ENCODE results near the gene ZMYND11.

The ZMYND11 gene
- 31.1 to 96.5 (median 69.6) reads per million in 18 experiments for total RNA-seq

- peak; percentile 20 to 28 for DNase-seq
Observed at GRCh38 chr10:135132-135600, at the start of gene ZMYND11. ZMYND11 (plus strand) TSS chr10:135455; CDS start chr10:180013, 44,558 bp downstream.

- DNase-seq, result no peak
Observed at GRCh38 chr10:86031-86430, 49.2 kb upstream of the ZMYND11 start.

DNA sequence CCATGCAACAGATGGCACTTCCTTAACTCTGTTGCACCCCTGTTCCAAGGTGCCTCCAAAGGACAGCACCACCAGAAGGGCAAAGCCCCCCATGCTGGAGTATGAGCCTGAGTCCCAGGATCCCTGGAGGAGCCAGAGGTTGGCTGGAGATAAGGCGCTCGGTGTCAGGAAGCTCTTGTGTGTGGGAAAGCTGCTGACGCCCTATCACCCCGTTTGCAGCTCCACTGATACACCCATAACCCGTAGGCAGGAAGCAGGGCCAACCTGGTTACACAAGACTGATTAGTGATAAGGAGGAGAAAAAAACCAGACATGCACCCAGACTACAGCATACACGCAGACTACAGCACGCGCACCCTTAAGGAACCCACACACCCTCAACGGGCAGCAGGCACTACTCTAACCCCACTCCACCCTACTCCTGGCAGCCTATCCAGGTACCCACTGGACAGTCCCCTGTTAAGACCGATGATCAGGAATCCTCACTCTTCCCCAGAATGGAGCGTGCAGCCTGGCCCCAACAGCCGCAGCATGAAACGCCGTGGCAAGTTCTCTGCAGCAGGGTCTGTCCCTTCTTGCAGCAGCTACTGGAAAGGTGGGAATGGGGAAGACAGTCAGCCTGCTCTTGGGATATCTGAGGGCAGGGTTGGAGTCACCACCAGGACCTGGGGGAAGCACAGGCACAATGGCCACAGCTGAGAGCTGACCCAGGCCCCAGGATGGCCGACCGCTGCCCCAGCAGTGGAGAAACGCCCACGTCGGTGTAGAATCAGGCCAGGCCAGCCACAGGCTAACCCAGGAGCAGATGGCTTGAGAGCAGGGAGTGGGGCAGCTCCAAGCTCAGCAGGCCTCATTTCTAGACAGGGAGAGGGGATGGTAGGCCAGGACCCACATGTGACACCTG, 47.8 kb upstream of the ZMYND11 start:
- DNase-seq, result no peak

DNA sequence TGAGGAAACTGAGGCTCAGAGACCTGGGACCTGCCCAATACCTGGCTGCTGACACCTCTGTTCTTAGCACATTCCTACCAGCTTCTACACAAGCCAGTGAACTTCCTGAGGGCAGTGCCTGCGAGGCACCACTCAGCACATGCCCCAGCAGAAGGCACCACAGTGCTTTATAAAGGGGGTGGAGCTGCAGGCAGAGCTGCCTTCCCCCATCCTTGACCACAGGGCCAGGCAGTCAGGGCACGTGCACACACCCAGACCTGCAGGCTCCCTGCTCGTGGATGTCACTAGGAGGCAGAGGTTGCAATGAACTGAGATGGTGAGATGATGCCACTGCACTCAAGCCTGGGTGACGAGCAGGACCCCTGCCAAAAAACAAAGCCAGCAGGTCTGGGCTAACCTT, 47.0 kb upstream of the ZMYND11 start:
- DNase-seq, result no peak

DNA sequence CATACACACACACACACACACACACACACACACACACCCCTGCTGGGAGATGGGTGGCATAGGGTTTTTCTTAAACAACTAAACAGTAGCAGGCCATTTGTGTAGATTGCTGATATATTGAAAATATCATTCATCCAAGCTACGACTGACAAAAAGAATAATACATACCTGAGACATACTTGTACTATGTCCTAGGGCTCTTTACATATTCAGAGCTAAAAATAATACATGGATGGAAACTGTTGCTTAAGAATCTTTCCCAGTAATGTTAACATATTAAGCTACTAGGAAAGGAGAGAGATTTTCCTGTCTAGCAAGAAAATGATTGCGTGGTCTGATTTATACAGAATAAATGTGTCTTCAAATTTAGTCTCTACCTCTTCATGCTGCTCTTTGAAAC, 46.0 kb upstream of the ZMYND11 start:
- DNase-seq, result no peak

GRCh38 chr10:90161-90560, 45.1 kb upstream of the ZMYND11 start:
- no peak for DNase-seq

DNA sequence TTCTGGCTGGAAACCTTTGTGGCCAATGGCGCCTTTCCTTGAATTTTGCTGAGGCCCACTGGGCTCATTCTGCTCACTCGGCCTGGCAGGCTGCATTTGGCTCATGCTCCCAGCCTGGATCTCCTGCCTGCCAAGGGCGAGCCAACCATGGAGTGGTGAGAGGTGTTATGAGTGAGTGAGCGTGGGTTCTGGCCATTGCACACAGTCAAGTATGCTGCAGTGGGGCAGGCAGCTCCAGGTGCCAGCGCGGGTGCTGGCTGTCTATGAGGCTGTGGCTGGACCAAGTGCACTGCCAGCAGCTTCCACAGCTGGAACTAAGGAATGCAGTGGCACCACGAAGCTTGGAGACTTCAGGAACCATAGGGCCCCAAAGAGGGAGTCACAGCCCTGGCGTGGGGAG, 43.9 kb upstream of the ZMYND11 start:
- no peak for DNase-seq

DNA sequence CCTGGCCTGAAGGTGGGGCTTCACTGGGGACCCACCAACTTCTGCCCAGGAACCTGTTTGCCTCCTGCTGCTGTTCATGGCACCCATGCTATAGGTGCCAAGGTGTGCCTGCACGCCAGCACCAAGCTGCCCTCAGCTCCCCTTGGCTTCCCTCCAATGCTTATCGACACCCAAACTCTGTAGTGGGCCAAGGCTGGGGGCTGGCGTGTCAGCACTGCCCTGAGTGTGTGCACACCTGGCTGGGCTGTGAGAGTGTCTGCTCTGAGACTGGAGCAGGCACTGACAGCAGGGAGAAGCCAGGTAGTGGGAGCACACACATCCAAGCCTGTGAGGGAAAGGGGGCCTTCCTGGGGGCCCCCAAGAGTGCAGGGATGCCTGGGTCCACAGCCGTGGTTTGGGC, 43.1 kb upstream of the ZMYND11 start:
- no peak for DNase-seq

DNA sequence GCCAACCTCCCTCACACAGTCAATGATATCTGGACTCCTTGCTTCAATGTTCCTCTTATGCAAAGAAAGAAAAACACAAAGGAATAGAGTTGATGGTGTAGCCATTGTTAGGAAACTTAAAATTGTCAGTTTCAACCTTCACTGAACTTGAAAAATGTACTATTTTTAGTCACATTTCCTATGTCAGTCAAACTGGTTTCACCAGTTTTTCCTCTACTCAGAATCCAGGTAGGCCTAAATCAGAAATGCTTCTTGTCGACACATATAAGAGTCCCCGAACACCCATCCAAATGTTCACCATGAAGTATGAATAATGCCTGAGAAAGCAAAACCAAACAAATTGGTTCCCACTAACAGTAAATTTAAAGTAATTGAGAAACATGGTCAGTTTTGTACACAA, 42.4 kb upstream of the ZMYND11 start:
- DNase-seq, result no peak

DNA sequence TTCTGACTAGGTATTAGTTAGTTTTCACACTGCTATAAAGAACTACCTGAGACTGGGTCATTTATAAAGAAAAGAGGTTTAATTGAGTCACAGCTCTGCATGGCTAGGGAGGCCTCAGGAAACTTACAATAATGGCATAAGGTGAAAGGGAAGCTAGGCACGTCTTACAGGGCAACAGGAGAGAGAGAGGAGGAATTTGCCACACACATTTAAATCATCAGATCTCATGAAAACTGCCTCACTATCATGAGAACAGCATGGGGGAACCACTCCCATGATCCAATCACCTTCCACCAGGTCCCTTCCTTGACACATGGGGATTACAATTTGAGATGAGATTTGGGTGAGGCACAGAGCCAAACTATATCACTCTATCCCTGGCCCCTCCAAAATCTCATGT, 40.6 kb upstream of the ZMYND11 start:
- DNase-seq, result no peak

DNA sequence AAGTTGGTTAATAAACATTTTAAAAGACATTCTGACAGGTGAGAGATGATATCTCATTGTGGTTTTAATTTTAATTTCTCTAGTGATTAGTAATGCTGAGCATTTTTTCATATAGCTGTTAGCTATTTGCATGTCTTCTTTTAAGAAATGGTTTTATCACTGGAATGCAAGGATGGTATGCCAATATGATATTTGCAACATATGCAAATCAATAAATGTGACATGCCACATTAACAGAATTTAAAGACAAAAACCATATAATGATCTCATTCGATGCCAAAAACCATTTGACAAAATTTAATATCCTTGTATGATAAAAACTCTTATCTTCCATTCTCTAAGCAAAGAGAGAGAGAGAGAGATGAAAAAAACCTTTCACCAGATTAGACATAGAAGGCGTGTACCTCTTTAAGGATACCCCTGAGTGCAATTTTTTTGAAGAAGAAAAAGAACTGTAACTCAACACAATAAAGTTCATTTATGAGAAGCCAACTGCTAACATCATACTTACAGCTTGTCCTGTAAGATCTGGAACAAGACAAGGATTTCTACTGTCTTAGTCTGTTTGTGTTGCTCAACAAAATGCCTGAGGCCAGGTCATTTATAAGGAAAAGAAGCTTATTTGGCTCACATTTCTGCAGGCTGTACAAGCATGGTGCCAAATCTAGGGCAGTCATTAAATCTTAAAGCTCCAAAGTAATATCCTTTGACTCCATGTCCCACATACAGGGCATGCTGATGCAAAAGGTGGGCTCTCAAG, 39.7 kb upstream of the ZMYND11 start:
- no peak for DNase-seq

- DNase-seq, result no peak
Observed at GRCh38 chr10:96466-96865, 38.8 kb upstream of the ZMYND11 start.

DNA sequence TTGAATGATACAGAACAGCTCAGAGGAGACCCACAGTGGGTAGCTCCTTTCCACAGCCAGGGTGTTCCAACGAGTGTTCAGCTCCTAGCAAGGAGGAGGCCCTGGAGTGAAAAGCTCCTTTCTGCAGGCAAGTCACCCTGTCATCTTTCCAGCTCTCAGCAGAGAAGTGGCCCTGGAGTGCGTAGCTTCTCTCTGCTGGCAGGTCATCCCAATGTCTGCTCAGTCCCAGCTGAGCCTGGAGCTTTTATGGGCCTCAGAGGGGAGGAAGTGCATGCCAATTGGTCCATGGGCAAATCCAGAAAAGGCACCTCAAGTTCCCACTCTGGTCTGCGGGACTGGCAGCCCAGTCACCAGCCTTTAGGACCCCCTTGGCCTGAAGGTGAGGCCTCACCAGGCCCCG, 30.8 kb upstream of the ZMYND11 start:
- no peak for DNase-seq

DNA sequence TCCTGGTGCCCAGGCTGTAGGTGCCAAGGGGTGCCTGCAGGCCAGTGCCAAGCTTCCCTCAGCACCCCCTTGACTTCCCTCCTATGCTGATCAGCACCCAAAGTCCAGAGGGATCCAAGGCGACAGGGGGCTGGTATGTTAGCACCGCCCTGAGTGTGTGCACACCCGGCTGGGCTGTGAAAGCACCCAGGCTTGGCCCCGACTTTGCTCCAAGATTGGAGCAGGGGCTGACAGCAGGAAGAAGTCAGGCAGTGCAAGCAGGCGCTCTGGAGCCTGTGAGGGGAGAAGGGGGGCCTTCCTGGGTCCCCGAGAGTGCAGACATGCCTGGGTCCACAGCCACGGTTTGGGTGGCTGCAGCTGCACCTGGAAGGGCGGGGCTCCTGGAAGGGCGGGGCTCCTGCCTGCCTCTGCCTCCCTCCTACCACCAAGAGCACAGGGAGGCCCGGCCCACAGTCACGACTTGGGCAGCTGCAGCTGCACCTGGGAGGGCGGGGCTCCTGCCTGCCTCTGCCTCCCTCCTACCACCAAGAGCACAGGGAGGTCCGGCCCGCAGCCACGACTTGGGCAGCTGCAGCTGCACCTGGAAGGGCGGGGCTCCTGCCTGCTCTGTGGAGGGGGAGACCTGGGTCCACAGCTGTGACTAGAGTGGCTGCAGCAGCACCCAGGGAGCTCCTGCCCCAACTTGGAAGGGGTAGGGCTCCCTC, 30.2 kb upstream of the ZMYND11 start:
- no peak for DNase-seq

DNA sequence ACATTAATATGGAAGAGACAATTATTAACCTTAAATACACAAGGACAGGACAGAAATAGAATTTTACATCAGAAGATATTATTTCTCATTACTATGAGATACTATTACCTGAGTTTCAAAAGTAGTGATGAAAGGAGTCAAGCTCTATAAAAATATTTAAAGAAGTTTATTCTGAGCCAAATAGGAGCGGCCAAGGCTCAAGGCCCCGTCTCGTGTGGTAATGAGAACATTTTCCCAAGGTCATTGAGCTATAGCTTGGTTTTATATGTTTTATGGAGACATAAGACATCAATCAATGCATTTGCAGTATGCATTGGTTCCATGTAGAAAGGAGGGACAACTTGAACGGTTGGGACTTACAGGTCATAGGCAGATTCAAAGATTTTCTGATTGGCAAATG, 29.4 kb upstream of the ZMYND11 start:
- no peak for DNase-seq

GRCh38 chr10:106740-107139, 28.5 kb upstream of the ZMYND11 start:
- DNase-seq, result peak in 1 of 2 donors; percentile 48

DNA sequence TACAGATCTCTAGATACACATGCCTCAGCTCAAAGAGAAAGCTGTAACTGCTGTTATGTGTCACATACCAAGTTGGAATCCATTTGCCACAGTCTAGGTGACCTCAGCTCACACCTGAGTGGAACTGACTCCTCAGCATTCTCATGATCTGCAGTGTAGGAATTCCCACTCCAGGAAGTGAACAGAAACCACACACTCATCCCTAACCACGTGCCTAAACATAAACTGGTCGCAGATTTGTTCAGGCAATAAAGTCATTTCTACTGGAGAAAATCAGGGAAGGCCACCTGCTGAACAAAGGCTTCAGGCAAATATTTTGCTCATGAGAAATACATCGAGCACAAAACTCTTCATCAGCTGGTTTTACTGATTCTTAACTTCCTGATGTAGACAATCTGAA, 23.0 kb upstream of the ZMYND11 start:
- no peak for DNase-seq

DNA sequence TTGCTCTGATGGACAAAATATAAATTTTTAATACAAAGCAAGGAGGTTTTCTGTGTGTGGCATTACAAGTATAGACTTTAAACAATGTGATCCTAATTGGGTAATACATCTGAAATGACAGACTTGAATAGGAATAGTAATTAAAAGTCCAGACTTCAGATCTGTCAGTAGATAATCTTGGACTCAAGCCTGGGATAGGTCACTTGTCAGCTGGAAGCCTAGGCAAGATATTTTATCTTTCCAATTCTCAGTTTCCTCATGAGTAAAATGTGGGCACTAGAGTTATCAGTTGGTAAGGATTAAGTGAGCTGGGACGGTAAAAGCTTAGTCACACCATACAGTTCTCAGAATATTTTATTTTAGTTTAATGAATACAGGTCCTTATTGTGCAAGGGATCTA, 10.4 kb upstream of the ZMYND11 start:
- DNase-seq, result no peak

GRCh38 chr10:127612-128432, 7.4 kb upstream of the ZMYND11 start:
- peak; percentile 73 to 83 for DNase-seq

- DNase-seq, result peak; percentile 45 to 51
Observed at GRCh38 chr10:129810-130209, 5.4 kb upstream of the ZMYND11 start.

DNA sequence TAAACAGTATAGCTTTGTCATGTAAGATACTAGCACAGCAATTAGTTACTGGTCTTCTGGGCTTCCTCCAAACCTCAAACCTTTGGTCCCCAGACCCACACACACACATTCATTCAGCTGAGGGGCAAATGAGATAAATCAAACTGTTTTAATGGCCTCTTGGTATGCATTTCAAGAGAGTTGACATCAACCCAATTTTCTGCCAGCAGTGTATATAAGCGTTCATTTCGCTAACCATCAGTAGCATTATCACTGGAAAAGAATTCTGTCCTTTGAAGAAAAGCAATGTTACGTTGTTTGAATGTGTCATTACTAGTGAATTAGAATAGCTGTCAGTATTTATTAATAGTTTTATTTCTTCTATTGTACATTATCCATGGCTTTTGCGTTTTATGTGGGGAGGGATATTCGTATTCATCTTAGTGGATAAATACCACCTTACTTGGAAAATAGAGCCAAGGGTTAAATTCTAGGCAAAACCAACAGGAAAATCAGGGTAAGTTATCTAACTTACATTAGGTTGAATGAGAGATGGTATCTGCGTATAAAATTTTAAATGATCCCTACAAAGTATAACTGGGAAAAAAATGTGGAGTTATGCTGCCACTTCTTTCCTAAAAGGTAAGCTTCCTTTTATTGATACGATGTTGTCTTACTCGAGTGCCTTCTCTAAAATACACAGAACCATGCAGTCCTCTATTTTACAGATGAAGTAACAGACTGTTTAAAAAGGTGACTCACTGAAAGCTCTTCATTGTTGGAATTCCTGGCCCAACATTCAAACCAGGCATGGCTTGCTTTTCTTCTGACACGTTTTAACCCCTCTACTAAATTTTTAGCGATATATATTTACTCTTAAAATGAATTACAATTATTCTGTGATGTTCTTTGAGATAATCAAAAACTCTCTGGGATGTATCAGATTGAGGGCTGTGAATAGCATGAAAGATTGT, 2.0 kb upstream of the ZMYND11 start:
- no peak for DNase-seq

All from inflammatory macrophage (primary cell).